WERI-Rb-1 (cell line): Measurements from ENCODE around the gene PIP4K2A.

Source experiments
- DNase-seq: peaks from one replicate; pipeline ENCODE4 v3.0.0-alpha.2; 2020
- H3K27ac ChIP-seq: fragments of 250-450 bp; sonication (Bioruptor Pico); 2 replicates; pipeline ENCODE4 v1.5.1; 2020; ENCODE audit warnings: mild to moderate bottlenecking, moderate library complexity
- H3K27me3 ChIP-seq: fragments of 250-450 bp; sonication (Bioruptor Pico); 2 replicates; pipeline ENCODE4 v1.5.1; 2021; ENCODE audit warnings: mild to moderate bottlenecking, low read depth, moderate library complexity; ENCODE audit not compliant: insufficient read depth, severe bottlenecking
- H3K36me3 ChIP-seq: fragments of 250-450 bp; sonication (Bioruptor Pico); 2 replicates; pipeline ENCODE4 v1.5.1; 2020; ENCODE audit warnings: mild to moderate bottlenecking, moderate library complexity
- H3K4me3 ChIP-seq: 2 replicates; pipeline ENCODE4 v1.5.1; 2011; ENCODE audit warnings: low read depth, mild to moderate bottlenecking, control low read depth, low read length
- H3K9me3 ChIP-seq: fragments of 250-450 bp; sonication (Bioruptor Pico); 2 replicates; pipeline ENCODE4 v1.5.1; 2021; ENCODE audit warnings: mild to moderate bottlenecking, moderate library complexity; ENCODE audit not compliant: severe bottlenecking
- TF ChIP-seq, protein P1 (sequence below): IDR thresholded peaks from 2 replicates; pipeline ENCODE4 v1.5.1; 2011; ENCODE audit warnings: low read depth, mild to moderate bottlenecking, control low read depth, inconsistent platforms, low read length

The PIP4K2A gene

DNA sequence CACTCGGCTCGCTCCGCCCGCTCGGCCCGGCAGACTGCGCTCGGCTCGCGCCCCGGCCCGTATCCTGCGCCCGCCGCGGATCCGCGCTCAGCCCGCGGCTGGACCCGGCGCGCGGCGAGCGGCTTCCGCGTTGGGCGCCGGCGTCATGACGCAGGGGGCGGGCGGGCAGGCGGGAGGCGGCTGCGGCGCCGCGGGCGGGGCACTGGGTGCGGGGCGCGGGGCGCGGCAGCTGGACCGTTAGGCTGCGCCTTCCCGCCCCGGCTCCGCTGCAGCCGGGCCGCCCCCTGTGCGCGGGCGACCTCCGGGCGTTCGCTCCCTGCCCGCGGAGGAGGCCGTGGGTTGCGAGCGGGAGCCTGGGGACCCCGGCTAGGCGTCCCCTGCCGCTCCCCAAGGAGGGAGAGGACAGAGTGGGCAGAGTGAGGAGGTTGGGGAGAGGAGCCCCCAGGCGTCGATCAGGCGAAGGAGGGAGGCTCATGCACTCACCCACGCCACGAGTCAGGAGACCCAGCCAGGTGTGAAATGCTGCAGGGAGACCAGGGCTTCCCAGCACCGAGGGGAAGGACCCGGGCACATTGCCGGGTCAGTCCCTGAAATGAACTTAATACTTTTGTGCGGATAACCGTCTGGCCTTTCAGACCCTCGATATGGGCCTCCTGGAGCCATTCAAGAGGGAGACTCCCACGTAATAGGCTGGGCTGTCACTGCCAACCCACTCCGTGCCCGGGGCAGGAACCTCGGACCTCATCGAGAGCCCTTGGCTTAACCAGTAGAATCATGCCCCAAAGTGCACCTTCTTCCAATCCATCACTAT, at the start of gene PIP4K2A:
Gene PIP4K2A, minus strand, starts transcription at position 100 of the 811 bp plus-strand sequence. CDS start 252 bp downstream, outside the sequence.
- TF ChIP-seq, protein P1, sequence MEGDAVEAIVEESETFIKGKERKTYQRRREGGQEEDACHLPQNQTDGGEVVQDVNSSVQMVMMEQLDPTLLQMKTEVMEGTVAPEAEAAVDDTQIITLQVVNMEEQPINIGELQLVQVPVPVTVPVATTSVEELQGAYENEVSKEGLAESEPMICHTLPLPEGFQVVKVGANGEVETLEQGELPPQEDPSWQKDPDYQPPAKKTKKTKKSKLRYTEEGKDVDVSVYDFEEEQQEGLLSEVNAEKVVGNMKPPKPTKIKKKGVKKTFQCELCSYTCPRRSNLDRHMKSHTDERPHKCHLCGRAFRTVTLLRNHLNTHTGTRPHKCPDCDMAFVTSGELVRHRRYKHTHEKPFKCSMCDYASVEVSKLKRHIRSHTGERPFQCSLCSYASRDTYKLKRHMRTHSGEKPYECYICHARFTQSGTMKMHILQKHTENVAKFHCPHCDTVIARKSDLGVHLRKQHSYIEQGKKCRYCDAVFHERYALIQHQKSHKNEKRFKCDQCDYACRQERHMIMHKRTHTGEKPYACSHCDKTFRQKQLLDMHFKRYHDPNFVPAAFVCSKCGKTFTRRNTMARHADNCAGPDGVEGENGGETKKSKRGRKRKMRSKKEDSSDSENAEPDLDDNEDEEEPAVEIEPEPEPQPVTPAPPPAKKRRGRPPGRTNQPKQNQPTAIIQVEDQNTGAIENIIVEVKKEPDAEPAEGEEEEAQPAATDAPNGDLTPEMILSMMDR = no peak
- peak within 1 kb of the TSS; percentile 81 for H3K4me3 ChIP-seq
- H3K27me3 ChIP-seq = no peaks in the 10 kb centered on the region
- H3K36me3 ChIP-seq = no peaks in the 10 kb centered on the region
- DNase-seq = peak; percentile 36
- H3K27ac ChIP-seq = no peak within 1 kb of the TSS; the same call in 1 of the 2 replicates
- no peaks in the 10 kb centered on the region for H3K9me3 ChIP-seq

DNA sequence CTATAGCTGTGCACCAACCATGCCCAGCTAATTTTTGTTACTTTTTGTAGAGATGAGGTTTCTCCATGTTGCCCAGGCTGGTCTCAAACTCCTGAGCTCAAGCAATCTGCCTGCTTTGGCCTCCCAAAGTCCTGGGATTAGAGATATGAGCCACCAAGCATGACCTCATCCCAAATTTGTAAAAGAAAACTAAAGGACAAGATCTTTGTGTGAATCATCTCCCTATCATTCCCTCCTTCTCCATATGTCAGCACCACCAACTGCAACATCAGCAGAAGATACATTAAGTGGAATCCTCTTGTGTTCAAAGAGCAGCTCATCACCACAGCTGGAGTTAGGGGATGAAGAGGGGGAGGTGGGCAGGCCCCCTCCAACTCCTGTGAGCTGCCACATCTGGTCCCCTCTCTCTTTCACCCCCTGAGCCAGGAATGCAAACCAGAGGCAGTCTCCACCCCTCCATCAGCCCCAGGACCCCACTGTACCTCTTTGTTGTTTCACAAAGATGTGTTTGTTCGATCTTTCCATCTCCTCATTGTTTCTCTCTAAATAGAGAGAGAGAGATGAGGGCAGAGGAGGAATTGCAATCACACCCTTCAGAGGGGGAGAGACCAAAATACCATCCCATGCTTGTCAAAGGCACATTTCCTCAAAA, 47.3 kb upstream of the PIP4K2A start:
- Histone ChIP-seq H3K4me3 (no peak overlapping the region), H3K27ac (no peak overlapping the region), H3K36me3 (no peaks in the 10 kb centered on the region), H3K9me3 (no peaks in the 10 kb centered on the region), H3K27me3 (no peaks in the 10 kb centered on the region)
- TF ChIP-seq, protein P1 = no peak
- no peak for DNase-seq

DNA sequence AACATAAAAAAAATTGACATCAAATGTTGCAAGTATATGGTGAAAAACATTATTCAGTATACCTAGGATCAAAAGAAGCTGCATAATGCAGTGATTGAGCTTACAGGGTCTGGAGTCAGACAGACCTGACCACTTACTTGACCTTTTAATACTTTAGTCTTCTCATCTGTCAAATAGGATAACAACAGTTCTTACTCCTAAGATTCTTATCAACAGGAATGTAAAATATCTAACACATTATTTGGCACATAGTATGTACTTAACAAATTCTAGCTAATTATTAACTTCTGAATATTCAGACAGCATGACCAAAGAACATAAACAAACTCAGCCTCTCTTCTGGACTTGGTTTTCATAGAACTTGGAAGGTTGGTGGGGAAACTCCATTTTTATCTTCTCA, 45.6 kb upstream of the PIP4K2A start:
- DNase-seq = no peak
- Histone ChIP-seq H3K27me3 (no peaks in the 10 kb centered on the region), H3K9me3 (no peaks in the 10 kb centered on the region), H3K4me3 (no peak overlapping the region), H3K36me3 (no peaks in the 10 kb centered on the region), H3K27ac (no peak overlapping the region)
- TF ChIP-seq, protein P1 = no peak

DNA sequence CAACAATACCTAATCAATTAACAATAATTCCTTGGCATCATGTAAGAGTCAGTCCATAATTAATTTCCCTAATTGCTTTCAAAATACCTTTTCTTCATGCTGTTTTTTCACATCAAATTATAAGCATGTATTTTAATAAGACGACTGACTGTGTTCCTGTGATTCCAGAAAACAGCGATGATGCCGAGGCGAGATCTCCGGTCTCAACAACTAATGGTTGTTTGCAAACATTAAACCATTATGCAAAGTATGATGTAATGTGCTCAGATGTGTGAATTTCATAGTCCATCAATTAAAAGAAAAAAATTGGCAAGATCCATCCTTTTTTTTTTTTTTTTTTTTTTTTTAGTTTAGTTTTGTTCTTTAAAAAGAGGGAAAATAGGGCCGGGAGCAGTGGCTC, 44.5 kb upstream of the PIP4K2A start:
- TF ChIP-seq, protein P1 = no peak
- Histone ChIP-seq H3K9me3 (no peaks in the 10 kb centered on the region), H3K4me3 (no peak overlapping the region), H3K27me3 (no peaks in the 10 kb centered on the region), H3K27ac (no peak overlapping the region), H3K36me3 (no peaks in the 10 kb centered on the region)
- DNase-seq = no peak

DNA sequence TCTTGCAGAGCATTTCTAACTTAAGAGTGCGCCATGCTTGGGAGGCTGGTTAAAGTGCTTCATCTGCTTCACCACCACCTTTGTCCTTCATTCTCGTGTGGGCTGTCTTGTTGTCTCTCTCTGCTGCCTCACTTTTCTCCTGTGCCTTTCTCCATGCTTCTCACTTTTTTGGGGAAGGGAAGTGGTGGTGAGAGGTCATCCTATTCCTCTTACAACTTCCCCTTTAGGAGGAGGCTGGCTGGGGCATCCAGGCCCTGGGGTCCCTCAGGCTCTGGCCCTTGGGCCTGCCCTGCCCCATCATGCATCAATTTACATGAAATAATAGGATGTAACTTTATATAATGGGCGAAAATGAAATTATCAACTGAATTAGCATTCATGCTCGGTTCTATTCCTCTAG, 39.9 kb upstream of the PIP4K2A start:
- H3K27ac ChIP-seq = no peak overlapping the region
- H3K4me3 ChIP-seq = no peak overlapping the region
- DNase-seq = no peak
- no peaks in the 10 kb centered on the region for H3K36me3 ChIP-seq
- no peaks in the 10 kb centered on the region for H3K27me3 ChIP-seq
- no peaks in the 10 kb centered on the region for H3K9me3 ChIP-seq
- TF ChIP-seq, protein P1 = no peak
